ENCODE data around the gene ATP11A.

GRCh38 chr13:112714376-112715174 lies 24.7 kb downstream of the ATP11A start:
- TF ChIP-seq, protein P1, sequence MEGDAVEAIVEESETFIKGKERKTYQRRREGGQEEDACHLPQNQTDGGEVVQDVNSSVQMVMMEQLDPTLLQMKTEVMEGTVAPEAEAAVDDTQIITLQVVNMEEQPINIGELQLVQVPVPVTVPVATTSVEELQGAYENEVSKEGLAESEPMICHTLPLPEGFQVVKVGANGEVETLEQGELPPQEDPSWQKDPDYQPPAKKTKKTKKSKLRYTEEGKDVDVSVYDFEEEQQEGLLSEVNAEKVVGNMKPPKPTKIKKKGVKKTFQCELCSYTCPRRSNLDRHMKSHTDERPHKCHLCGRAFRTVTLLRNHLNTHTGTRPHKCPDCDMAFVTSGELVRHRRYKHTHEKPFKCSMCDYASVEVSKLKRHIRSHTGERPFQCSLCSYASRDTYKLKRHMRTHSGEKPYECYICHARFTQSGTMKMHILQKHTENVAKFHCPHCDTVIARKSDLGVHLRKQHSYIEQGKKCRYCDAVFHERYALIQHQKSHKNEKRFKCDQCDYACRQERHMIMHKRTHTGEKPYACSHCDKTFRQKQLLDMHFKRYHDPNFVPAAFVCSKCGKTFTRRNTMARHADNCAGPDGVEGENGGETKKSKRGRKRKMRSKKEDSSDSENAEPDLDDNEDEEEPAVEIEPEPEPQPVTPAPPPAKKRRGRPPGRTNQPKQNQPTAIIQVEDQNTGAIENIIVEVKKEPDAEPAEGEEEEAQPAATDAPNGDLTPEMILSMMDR (IDR thresholded peaks at IDR 0.05) = no peak
- no peak for TF ChIP-seq POLR2A (IDR thresholded peaks at IDR 0.05)
